Stimulated activated CD8-positive, alpha-beta memory T cell treated with anti-CD3 and anti-CD28 coated beads, Interleukin-12 subunit alpha, Interleukin-12 subunit beta, amount 100 ng/mL, for 24 hours (primary cell): Measurements from ENCODE around the gene AOAH.

Source experiments
- DNase-seq: peaks from one replicate; pipeline ENCODE4 v3.0.0-alpha.2; 2020; ENCODE audit errors: extremely low read depth

AOAH gene

GRCh38 chr7:36633377-36633776 is 90.9 kb downstream of the AOAH start:
- DNase-seq = no peak

- DNase-seq = no peak
Measured at GRCh38 chr7:36630112-36630650, 94.1 kb downstream of the AOAH start.

- DNase-seq = no peak
Measured at GRCh38 chr7:36629351-36629750, 94.9 kb downstream of the AOAH start.

- DNase-seq = no peak
Measured at GRCh38 chr7:36627836-36628235, 96.5 kb downstream of the AOAH start.

DNA sequence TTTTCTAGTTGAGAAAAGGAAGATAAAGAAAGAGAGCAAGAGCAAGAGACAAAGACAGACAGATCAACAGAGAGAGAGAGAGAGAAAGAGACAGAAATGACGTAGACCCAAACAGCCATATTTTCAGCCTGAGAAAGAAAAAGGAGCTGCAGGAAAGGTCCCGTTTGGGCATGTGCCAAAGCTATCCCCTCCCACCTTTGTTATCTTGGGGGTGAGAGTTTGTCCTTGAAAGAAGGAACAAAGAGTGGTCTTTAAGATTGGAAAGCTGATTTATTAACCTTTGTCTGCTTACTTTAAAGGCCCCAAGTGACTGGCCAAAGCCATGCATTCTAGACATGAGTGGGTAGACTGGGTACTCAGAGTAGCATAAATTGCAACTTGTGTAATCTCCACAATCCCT is 98.2 kb downstream of the AOAH start:
- no peak for DNase-seq

GRCh38 chr7:36625247-36625646 is 99.0 kb downstream of the AOAH start:
- DNase-seq = no peak

DNA sequence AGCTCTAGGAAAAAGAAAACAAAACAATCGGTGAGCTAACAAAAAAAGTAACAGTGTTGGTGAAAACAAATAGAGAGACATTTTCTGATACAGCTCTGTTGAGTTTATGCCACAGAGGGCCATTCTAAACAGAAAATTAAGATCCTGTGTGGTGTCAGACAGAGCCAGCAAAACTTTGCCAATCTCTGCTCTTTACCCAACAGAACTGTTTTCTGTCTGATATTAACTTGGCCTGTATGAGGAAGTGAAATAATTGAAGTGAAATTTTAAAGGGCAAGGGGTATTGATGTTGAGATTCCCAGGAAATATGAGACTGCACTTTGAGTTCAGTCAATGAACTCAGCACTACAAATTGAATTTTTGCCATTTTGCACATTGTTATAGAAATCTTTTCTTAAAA is 101.0 kb downstream of the AOAH start:
- no peak for DNase-seq

DNA sequence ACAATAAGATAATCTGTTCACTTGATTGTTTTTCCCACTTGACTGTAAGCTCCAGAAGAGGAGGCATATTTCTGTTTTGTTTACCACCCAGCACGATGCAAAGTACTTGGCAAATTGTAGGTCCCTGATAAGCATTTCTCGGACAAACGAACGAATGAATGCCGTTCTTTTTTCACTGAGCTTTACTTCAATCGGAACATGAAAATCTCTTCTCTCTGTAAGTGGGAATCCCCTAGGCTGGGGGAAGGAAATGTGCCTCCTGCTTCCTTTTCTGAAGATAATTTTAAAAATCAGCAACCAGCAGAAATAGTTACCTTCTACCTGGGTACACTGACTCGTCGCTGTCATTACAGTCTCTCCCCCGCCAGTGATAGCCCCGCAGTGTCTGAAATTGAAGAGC is 102.9 kb downstream of the AOAH start:
- DNase-seq = no peak

DNA sequence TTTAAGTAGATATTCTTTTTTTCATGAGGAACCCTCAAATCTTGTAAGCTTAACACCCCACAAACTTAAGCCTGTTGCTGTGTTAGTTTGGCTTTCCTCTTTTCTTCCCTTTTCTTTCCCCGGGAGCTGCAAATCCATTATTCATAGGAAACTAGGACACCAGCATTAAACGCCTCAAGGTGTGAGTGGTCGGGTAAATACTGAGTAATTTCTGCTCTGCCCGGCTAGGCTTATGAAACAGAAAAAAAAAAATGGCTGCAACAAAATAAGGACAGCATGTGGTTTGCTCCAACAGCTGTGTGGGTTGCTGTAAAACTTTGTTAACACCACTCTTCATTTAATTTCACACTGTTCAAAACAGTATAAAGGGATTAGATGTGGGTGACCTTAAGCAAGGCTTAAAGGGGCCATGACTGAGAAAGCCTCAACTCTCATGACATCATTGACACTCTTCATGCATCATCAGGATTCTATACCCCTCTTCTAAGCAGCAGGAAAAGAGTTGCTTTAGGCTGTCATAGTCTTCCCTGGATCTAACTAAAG is 104.1 kb downstream of the AOAH start:
- DNase-seq = no peak

GRCh38 chr7:36617408-36617807 is 106.9 kb downstream of the AOAH start:
- no peak for DNase-seq

DNA sequence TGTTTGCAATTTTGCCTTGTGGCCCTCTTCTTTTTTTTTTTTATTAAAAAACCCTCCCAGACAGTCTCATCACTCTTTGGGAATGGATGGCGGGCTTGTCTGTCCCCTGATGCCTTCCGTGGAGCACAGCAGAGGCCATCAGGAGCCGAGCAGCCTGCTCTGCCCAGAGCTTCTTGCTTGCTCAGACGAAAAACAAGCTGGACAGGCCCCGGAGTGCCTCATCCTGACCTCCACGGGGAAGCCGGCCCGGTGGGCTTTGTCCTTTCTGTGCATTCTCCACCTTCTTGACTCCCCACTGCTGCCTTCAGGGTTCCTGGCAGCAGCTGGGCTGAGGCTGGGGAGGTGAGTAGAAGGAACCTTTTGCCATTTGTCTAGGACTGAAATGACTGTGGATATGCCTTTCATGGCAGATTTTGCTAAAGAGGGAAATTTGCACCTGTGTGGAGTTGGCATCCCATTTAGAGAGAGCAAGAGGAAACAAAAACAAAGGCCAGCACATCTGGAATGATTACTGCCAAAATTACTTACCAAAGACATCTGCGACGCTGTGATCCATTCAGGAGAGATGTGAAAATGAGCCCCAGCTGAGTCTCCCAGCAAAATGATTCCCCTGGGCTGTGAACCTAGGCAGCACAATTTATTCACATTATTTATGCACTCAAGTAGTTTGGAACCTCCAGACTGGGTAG is 108.3 kb downstream of the AOAH start:
- no peak for DNase-seq

- DNase-seq = no peak
Measured at GRCh38 chr7:36614959-36615358, 109.3 kb downstream of the AOAH start.

- no peak for DNase-seq
Measured at GRCh38 chr7:36613031-36613614, 111.2 kb downstream of the AOAH start.

DNA sequence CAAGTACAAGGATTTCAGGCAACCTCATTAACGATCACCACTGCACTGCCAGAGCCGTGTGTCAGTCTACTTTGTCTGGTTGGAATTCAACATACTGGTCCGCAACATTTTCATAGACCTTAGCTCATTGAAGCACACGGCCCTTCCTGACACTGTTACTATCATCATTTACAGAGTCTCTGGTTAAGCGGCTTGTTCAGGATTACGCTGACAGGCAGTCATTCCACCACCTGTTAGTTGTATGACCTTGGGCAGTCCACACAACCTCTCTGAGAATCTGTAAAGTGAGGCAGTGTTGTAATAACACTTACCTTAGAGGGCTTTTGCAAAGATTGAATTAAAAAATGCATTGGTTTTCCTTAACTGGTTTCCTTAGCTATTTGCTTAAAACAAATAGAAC is 112.6 kb downstream of the AOAH start:
- no peak for DNase-seq

DNA sequence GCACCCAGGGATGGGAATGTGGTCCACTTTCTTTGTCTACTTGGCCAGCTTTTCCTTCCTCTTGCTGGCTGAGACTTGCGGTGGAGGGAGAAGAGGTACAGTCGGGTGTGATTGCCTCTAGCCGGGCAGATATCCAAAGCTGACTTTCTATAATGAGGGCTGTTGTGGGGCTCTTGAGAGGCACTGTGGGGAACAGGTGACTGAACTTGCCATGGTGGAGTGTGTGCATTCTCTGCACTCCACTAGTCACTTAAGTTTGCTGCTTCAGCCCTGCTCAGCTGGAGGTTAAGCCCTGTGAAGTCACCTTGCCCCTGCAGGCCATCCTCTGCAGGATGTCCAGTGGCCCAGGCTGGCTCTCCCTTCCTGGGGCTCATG is 116.6 kb downstream of the AOAH start:
- no peak for DNase-seq

GRCh38 chr7:36606976-36607720 is 117.1 kb downstream of the AOAH start:
- DNase-seq = no peak

- DNase-seq = no peak
Measured at GRCh38 chr7:36606153-36606975, 117.9 kb downstream of the AOAH start.

DNA sequence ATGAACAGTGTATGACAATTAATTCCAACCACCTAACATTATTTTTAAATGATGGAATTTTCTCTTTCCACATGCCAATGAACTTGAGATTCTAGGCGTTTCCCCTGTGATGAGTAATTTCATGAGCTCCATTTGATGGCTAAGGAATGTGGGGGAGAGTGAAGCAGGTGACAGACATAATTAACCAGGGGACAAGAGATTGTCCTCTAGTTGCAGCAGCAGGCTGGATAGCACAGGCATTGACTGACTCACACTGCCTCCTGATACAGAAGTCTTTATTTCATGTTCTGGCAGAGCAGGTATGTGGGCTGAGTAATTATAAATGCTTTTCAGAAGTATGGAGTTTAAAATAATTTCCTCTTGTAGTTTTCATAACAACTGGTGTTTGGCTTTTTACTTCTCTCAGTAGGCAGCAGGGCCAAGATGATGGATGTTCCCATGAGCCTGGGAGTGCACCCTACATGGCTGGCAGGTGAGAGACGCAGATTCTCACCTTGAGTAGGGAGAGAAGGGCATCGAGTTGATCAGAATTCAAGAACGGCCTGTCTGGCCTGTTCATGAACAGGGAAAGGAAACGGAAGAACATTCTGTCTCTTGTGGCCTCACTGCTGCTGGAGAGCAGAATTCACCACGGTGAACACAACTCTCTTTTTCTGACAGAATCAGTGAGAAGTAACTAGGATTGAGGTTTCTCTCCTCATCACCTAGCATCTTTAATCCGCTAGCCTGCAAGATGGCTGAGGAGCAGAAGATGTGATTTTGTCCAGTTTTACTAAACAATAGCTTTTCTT is 118.8 kb downstream of the AOAH start:
- DNase-seq = no peak

- DNase-seq = no peak
Measured at GRCh38 chr7:36604806-36605205, 119.5 kb downstream of the AOAH start.

- no peak for DNase-seq
Measured at GRCh38 chr7:36602934-36603887, 121.1 kb downstream of the AOAH start.
